ENCODE data around the gene DENND1B. TPM values are rescaled to one million over a fixed set of nuclear protein-coding genes. Genes with fewer than 3 reads are reported as not detected.

The DENND1B gene
- total and polyA plus RNA-seq, 12 donors = 1.5 to 36.3 (median 23.1) TPM

DNA sequence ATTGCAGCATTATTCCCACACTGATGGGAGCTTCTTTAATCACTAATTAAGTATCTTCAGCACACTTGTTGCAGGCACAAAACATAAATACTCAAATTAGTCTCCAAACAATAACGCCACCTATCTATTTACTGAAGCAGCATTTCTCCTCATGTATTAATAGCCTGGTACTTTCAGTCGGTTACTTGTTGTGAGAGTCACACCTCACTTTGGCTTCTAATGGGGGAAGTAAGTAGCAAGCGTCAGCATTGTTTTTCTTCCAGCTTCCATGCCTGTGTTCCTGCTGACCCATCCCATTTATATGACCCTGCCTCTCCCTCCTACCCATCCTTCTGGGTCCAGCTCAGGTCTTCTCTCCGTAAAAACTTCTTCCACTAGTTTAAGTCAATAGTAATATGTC is 31.9 kb upstream of the DENND1B start:
- WGBS, 2 donors = 56 to 66% methylated on average over 4 of the region's 4 CpGs
- intact Hi-C loops (cut with DNase I) = no loop called here
- no peak for DNase-seq
- Histone ChIP-seq H3K27me3 (no peaks in the 10 kb centered on the region), H3K4me1 (peaks cover 0 to 10% (median 0%) of the 10 kb centered on the region in 9 donors), H3K4me3 (no peak overlapping the region), H3K36me3 (no peaks in the 10 kb centered on the region), H3K27ac (no peak overlapping the region), H3K9me3 (peaks cover 0 to 6% (median 0%) of the 10 kb centered on the region in 11 donors)
- ATAC-seq = peak in 2 of 8 donors; percentile 37 to 45
- TF ChIP-seq, protein P1, sequence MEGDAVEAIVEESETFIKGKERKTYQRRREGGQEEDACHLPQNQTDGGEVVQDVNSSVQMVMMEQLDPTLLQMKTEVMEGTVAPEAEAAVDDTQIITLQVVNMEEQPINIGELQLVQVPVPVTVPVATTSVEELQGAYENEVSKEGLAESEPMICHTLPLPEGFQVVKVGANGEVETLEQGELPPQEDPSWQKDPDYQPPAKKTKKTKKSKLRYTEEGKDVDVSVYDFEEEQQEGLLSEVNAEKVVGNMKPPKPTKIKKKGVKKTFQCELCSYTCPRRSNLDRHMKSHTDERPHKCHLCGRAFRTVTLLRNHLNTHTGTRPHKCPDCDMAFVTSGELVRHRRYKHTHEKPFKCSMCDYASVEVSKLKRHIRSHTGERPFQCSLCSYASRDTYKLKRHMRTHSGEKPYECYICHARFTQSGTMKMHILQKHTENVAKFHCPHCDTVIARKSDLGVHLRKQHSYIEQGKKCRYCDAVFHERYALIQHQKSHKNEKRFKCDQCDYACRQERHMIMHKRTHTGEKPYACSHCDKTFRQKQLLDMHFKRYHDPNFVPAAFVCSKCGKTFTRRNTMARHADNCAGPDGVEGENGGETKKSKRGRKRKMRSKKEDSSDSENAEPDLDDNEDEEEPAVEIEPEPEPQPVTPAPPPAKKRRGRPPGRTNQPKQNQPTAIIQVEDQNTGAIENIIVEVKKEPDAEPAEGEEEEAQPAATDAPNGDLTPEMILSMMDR (IDR thresholded peaks at IDR 0.05) = peak in 1 of 9 donors; percentile 12

GRCh38 chr1:197806718-197807117 is 31.4 kb upstream of the DENND1B start:
- intact Hi-C loops (cut with DNase I) = no loop called here
- DNase-seq = no peak
- no peak overlapping the region for H3K27ac ChIP-seq
- 95 to 100% methylated on average over 1 of the region's 1 CpG for WGBS, 2 donors
- no peaks in the 10 kb centered on the region for H3K36me3 ChIP-seq
- peaks cover 0 to 5% (median 0%) of the 10 kb centered on the region in 9 donors for H3K4me1 ChIP-seq
- H3K4me3 ChIP-seq = no peak overlapping the region
- TF ChIP-seq, protein P1 (IDR thresholded peaks at IDR 0.05) = no peak
- peaks cover 0 to 7% (median 0%) of the 10 kb centered on the region in 11 donors for H3K9me3 ChIP-seq
- ATAC-seq = no peak
- H3K27me3 ChIP-seq = no peaks in the 10 kb centered on the region

GRCh38 chr1:197801684-197802083 is 26.4 kb upstream of the DENND1B start:
- peak in 2 of 8 donors; percentile 13 to 53 for ATAC-seq
- Histone ChIP-seq H3K4me3 (no peak overlapping the region), H3K27me3 (no peaks in the 10 kb centered on the region), H3K4me1 (no peaks in the 10 kb centered on the region), H3K9me3 (peaks cover 0 to 31% (median 13%) of the 10 kb centered on the region in 11 donors), H3K36me3 (no peaks in the 10 kb centered on the region), H3K27ac (no peak overlapping the region)
- intact Hi-C loops (cut with DNase I) = no loop called here
- 91 to 93% methylated on average over 4 of the region's 4 CpGs for WGBS, 2 donors
- TF ChIP-seq, protein P1 (IDR thresholded peaks at IDR 0.05) = no peak
- DNase-seq = no peak

DNA sequence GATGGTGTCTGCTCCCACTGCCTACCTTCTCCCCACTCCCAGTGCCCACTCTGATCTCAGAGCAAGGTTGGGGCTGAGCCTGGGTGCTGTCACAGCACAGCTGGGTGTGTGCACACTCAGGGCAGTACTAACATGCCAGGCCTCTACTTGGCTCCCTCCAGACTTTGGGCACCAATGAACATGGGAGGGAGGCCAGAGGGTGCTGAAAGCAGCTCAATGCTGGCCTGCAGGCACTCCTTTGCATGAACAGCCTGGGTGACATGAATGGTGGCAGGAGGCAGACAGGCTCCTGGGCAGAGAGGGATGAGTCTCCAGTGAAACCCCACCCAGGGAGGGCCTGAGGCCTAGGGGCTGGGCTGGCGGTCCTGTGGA is 25.8 kb upstream of the DENND1B start:
- Histone ChIP-seq H3K4me3 (no peak overlapping the region), H3K27ac (no peak overlapping the region), H3K27me3 (no peaks in the 10 kb centered on the region), H3K4me1 (no peaks in the 10 kb centered on the region), H3K36me3 (no peaks in the 10 kb centered on the region), H3K9me3 (peaks cover 0 to 36% (median 18%) of the 10 kb centered on the region in 11 donors)
- ATAC-seq (peak in 4 of 8 donors; percentile 30 to 82 (median 63)), DNase-seq (no peak)
- intact Hi-C loops (cut with DNase I) = no loop called here
- WGBS, 2 donors = 78 to 81% methylated on average over 1 of the region's 1 CpG
- TF ChIP-seq, protein P1 (IDR thresholded peaks at IDR 0.05) = no peak

All from heart right ventricle (tissue), 16 donors.